B cell (primary cell): ENCODE measurements around the gene GYG2. TPM values are rescaled to one million over a fixed set of nuclear protein-coding genes. Genes with fewer than 3 reads are reported as not detected.

Experiments used
- ATAC-seq: fragments of 200-7000 bp; cut with Tn5 transposase; one replicate; pipeline ENCODE4 v1.10.0; 2021; ENCODE audit warnings: low read depth, mild to moderate bottlenecking, moderate number of reproducible peaks, moderate library complexity
- CTCF ChIA-PET: fragments of 350-600 bp; sonication (Branson Sonifier 250); formaldehyde crosslinking; loops from one replicate; lab custom pipeline; 2021; ENCODE audit warnings: antibody characterized with exemption, inconsistent platforms; lab: Charles Lee
- POLR2A ChIA-PET: fragments of 350-600 bp; sonication (Branson Sonifier 250); formaldehyde crosslinking; loops from one replicate; lab custom pipeline; 2021; ENCODE audit warnings: antibody characterized with exemption; lab: Charles Lee
- DNase-seq: peaks from one replicate; pipeline ENCODE4 v3.0.0; 2013
- H2AFZ ChIP-seq: 2 replicates; pipeline ENCODE4 v1.6.1; 2012; ENCODE audit warnings: mild to moderate bottlenecking, low read depth, low read length; ENCODE audit not compliant: insufficient read depth, poor library complexity, severe bottlenecking
- H3K27ac ChIP-seq, 2 donors: 1 replicate in 1 of 2; 2 replicates in 1 of 2; pipeline ENCODE4 v1.5.1; 2012 to 2013; ENCODE audit warnings: low read length in 2 of 2, mild to moderate bottlenecking in 2 of 2, moderate library complexity in 1 of 2
- H3K27me3 ChIP-seq, 4 experiments: fragments of 200-600 bp in 1 of 4; sonication (generic) in 1 of 4; replicated peaks in 1 of 4; 1 replicate in 2 of 4; 2 replicates in 2 of 4; pipeline versions ENCODE4 v1.6.1 to v1.7.0; 2013 to 2016; ENCODE audit warnings: low read length in 3 of 4, mild to moderate bottlenecking in 2 of 4, mixed read lengths in 1 of 4, moderate library complexity in 1 of 4; ENCODE audit not compliant: insufficient read depth in 4 of 4, control insufficient read depth in 3 of 4; ENCODE audit errors: control extremely low read depth in 1 of 4
- H3K36me3 ChIP-seq, 2 experiments: replicated peaks in 1 of 2; 1 replicate in 1 of 2; 2 replicates in 1 of 2; pipeline versions ENCODE4 v1.6.1 to v1.7.1; 2013; ENCODE audit warnings: low read length in 1 of 2; ENCODE audit not compliant: insufficient read depth in 2 of 2, control insufficient read depth in 1 of 2; ENCODE audit errors: control extremely low read depth in 1 of 2, extremely low read depth in 1 of 2
- H3K4me1 ChIP-seq, 2 donors: fragments of 200-600 bp in 1 of 2; sonication (generic) in 1 of 2; 1 replicate in 1 of 2; 2 replicates in 1 of 2; pipeline versions ENCODE4 v1.5.1 to v1.6.1; 2013 to 2017; ENCODE audit warnings: low read length in 2 of 2; ENCODE audit not compliant: control insufficient read depth in 2 of 2, insufficient read depth in 2 of 2
- H3K4me2 ChIP-seq: replicated peaks from 2 replicates; pipeline ENCODE3; 2012; ENCODE audit warnings: mild to moderate bottlenecking, low read depth, low read length; ENCODE audit not compliant: poor library complexity, severe bottlenecking
- H3K4me3 ChIP-seq, 5 experiments: fragments of 200-600 bp in 1 of 5; sonication (generic) in 1 of 5; 1 replicate in 3 of 5; 2 replicates in 2 of 5; pipeline versions ENCODE4 v1.5.1 to v1.7.0; 2011 to 2016; ENCODE audit warnings: low read length in 4 of 5, mild to moderate bottlenecking in 4 of 5, low read depth in 2 of 5, control low read depth in 1 of 5, moderate library complexity in 1 of 5; ENCODE audit not compliant: insufficient read depth in 1 of 5; ENCODE audit errors: control extremely low read depth in 1 of 5, extremely low read depth in 1 of 5
- H3K79me2 ChIP-seq: fragments of 200-600 bp; sonication (generic); one replicate; pipeline ENCODE4 v1.6.0; 2016; ENCODE audit warnings: low read length; ENCODE audit not compliant: control insufficient read depth, insufficient read depth
- H3K9ac ChIP-seq: fragments of 200-600 bp; sonication (generic); 2 replicates; pipeline ENCODE4 v1.6.1; 2017; ENCODE audit warnings: mild to moderate bottlenecking, low read length, moderate library complexity
- H3K9me3 ChIP-seq, 3 donors: one replicate each; pipeline versions ENCODE4 v1.6.1 to v1.7.1; 2013; ENCODE audit warnings: low read length in 2 of 3; ENCODE audit not compliant: control insufficient read depth in 2 of 3, insufficient read depth in 1 of 3; ENCODE audit errors: control extremely low read depth in 1 of 3
- H4K20me1 ChIP-seq: 2 replicates; pipeline ENCODE4 v1.6.0; 2012; ENCODE audit warnings: mild to moderate bottlenecking, low read length; ENCODE audit not compliant: insufficient read depth, control insufficient read depth, poor library complexity, severe bottlenecking
- H3K27ac Mint-ChIP-seq: one replicate; pipeline ENCODE4 v1.8.0; 2021; ENCODE audit warnings: mixed read lengths
- H3K27me3 Mint-ChIP-seq: one replicate; pipeline ENCODE4 v1.8.0; 2021; ENCODE audit warnings: mixed read lengths
- H3K4me1 Mint-ChIP-seq: one replicate; pipeline ENCODE4 v1.8.0; 2021; ENCODE audit warnings: mixed read lengths
- H3K4me3 Mint-ChIP-seq: one replicate; pipeline ENCODE4 v1.8.0; 2021; ENCODE audit warnings: mixed read lengths
- H3K9me3 Mint-ChIP-seq: one replicate; pipeline ENCODE4 v1.8.0; 2022; ENCODE audit warnings: mixed read lengths; ENCODE audit not compliant: insufficient read depth
- EZH2 ChIP-seq: IDR thresholded peaks from 2 replicates; pipeline ENCODE4 v1.6.1; 2012; ENCODE audit warnings: borderline replicate concordance, low read depth, mild to moderate bottlenecking, moderate library complexity, low read length; ENCODE audit not compliant: insufficient read depth, poor library complexity, severe bottlenecking
- WGBS: methylation state at CpG from one replicate; pipeline ENCODE4 v1.1.5; 2013; ENCODE audit warnings: missing lambda C conversion rate; ENCODE audit not compliant: insufficient coverage; 5-methylcytosine and 5-hydroxymethylcytosine counted together
- intact Hi-C: fragments of 100-400 bp; cut with micrococcal nuclease; formaldehyde crosslinking; loops from one replicate; pipeline ENCODE4 v1.10.0; 2022
- polyA plus RNA-seq: library from polyadenylated mRNA; depleted of rRNA; stranded (reverse); fragments of >200 nt; gene quantifications from 2 replicates; pipeline ENCODE4 v1.2.3, GENCODE V29; 2012
- total RNA-seq, 2 donors: library from RNA; stranded (reverse); fragments of 120-200 nt in 1 of 2; gene quantifications; 1 replicate in 1 of 2; 2 replicates in 1 of 2; pipeline versions ENCODE4 v1.2.3 to v1.2.4, GENCODE V29; 2013 to 2022
- TF ChIP-seq, protein P1 (sequence below): fragments of 200-600 bp; IDR thresholded peaks from one replicate; pipeline ENCODE4 v1.8.0; 2022; ENCODE audit warnings: antibody characterized with exemption, mild to moderate bottlenecking

Gene GYG2
- total and polyA plus RNA-seq, 2 donors (not counting 1 experiment from before 2014, with no cell fraction given), result not detected

DNA sequence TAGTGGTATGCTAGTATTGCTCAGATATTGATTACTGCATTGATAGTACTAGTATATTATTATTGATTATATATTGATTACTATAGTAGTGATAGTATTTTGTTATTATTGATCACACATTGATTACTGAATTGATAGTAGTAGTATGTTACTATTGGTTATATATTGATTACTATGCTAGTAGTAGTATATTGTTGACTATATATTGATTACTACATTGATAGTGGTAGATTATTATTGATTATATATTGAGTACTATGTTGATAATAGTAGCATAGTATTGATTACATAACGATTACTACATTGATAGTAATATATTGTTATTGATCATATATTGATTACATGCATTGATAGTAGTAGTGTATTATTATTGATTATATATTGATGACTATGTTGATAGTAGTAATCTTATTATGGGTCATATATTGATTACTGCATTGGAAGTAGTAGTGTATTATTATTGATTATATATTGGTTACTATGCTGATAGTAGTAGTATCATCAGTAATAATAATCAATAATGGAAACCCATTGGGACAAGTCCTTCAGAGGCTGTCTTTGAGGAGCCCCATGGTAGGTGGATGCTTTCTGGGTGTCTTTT lies 30.6 kb downstream of the GYG2 start:
- Mint-ChIP-seq H3K4me3 (no peak overlapping the region), H3K4me1 (no peaks in the 10 kb centered on the region), H3K27me3 (peaks cover 3% of the 10 kb centered on the region), H3K27ac (no peak overlapping the region), H3K9me3 (no peaks in the 10 kb centered on the region)
- Histone ChIP-seq H3K79me2 (no peaks in the 10 kb centered on the region), H4K20me1 (no peaks in the 10 kb centered on the region), H3K36me3 (no peaks in the 10 kb centered on the region), H3K4me3 (no peak overlapping the region), H3K4me1 (no peaks in the 10 kb centered on the region), H3K9me3 (no peaks in the 10 kb centered on the region), H3K27ac (no peak overlapping the region), H3K9ac (no peak overlapping the region), H3K4me2 (no peak overlapping the region), H2AFZ (no peak overlapping the region), H3K27me3 (no peaks in the 10 kb centered on the region)
- no peak for ATAC-seq
- ChIA-PET POLR2A (no interaction called here), CTCF (no interaction called here)
- no CpG with 5 or more reads among the region's 1 CpG for WGBS
- no peak for DNase-seq
- TF ChIP-seq EZH2, result no peak
- TF ChIP-seq, protein P1, sequence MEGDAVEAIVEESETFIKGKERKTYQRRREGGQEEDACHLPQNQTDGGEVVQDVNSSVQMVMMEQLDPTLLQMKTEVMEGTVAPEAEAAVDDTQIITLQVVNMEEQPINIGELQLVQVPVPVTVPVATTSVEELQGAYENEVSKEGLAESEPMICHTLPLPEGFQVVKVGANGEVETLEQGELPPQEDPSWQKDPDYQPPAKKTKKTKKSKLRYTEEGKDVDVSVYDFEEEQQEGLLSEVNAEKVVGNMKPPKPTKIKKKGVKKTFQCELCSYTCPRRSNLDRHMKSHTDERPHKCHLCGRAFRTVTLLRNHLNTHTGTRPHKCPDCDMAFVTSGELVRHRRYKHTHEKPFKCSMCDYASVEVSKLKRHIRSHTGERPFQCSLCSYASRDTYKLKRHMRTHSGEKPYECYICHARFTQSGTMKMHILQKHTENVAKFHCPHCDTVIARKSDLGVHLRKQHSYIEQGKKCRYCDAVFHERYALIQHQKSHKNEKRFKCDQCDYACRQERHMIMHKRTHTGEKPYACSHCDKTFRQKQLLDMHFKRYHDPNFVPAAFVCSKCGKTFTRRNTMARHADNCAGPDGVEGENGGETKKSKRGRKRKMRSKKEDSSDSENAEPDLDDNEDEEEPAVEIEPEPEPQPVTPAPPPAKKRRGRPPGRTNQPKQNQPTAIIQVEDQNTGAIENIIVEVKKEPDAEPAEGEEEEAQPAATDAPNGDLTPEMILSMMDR, result no peak
- intact Hi-C loops, result no loop called here

GRCh38 chrX:2862404-2862803 lies 33.7 kb downstream of the GYG2 start:
- Histone ChIP-seq H3K4me2 (no peak overlapping the region), H3K36me3 (no peaks in the 10 kb centered on the region), H4K20me1 (no peaks in the 10 kb centered on the region), H3K27me3 (no peaks in the 10 kb centered on the region), H3K9me3 (no peaks in the 10 kb centered on the region), H2AFZ (no peak overlapping the region), H3K79me2 (no peaks in the 10 kb centered on the region), H3K9ac (no peak overlapping the region), H3K27ac (no peak overlapping the region), H3K4me3 (no peak overlapping the region), H3K4me1 (no peaks in the 10 kb centered on the region)
- H3K4me3 Mint-ChIP-seq, result no peak overlapping the region
- WGBS, result 92% methylated on average over 4 of the region's 9 CpGs
- DNase-seq (no peak), ATAC-seq (no peak)
- no peak overlapping the region for H3K27ac Mint-ChIP-seq
- H3K27me3 Mint-ChIP-seq, result peaks cover 3% of the 10 kb centered on the region
- CTCF ChIA-PET, result interaction anchor here (0.6 kb wide), 1 partner anchor 13 kb away, joined by 3 read pairs; no protein-coding TSS in a partner anchor
- no peaks in the 10 kb centered on the region for H3K4me1 Mint-ChIP-seq
- no peaks in the 10 kb centered on the region for H3K9me3 Mint-ChIP-seq
- intact Hi-C loops, result no loop called here
- TF ChIP-seq EZH2, result no peak
- TF ChIP-seq, protein P1, result no peak
- POLR2A ChIA-PET, result no interaction called here
